Uterus (tissue), 2 donors: ENCODE measurements around the gene PLA1A.

Experiments
- POLR2A ChIP-seq, 2 donors: fragments of 450-650 bp; IDR thresholded peaks; one replicate each; pipeline ENCODE4 v1.6.1; 2016; ENCODE audit warnings: antibody characterized with exemption in 2 of 2, mild to moderate bottlenecking in 1 of 2, moderate library complexity in 1 of 2
- TF ChIP-seq, protein P1 (sequence below), 4 experiments: fragments of 200-600 bp in 2 of 4; fragments of 450-650 bp in 2 of 4; sonication (generic) in 2 of 4; IDR thresholded peaks; one replicate each; pipeline ENCODE4 v1.5.1; 2016 to 2019; ENCODE audit warnings: antibody characterized with exemption in 4 of 4, mild to moderate bottlenecking in 2 of 4, moderate library complexity in 1 of 4

DNA sequence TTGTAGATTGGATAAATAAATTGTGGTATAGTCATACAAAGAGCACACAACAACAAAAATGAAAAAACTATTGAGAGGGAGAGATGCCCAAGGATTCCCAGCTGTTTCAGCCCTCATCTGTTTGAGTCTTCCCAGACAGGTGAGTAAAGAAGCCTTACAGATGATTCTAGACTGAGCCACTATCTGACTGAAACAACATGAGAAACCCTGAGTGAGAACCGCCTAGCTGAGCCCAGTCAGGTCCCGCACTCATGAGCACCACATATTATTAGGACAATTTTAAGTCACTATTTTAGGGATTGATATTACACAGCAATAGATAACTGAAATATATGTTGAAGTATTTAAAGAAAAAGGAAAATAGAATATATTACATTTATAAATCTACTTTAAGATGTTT is 43.7 kb downstream of the PLA1A start:
- TF ChIP-seq, protein P1, sequence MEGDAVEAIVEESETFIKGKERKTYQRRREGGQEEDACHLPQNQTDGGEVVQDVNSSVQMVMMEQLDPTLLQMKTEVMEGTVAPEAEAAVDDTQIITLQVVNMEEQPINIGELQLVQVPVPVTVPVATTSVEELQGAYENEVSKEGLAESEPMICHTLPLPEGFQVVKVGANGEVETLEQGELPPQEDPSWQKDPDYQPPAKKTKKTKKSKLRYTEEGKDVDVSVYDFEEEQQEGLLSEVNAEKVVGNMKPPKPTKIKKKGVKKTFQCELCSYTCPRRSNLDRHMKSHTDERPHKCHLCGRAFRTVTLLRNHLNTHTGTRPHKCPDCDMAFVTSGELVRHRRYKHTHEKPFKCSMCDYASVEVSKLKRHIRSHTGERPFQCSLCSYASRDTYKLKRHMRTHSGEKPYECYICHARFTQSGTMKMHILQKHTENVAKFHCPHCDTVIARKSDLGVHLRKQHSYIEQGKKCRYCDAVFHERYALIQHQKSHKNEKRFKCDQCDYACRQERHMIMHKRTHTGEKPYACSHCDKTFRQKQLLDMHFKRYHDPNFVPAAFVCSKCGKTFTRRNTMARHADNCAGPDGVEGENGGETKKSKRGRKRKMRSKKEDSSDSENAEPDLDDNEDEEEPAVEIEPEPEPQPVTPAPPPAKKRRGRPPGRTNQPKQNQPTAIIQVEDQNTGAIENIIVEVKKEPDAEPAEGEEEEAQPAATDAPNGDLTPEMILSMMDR (IDR thresholded peaks at IDR 0.05) = no peak
- TF ChIP-seq POLR2A (IDR thresholded peaks at IDR 0.05) = no peak
